HepG2 (cell line): ENCODE measurements around the gene TNNT3. TPM values are rescaled to one million over a fixed set of nuclear protein-coding genes. Genes with fewer than 3 reads are reported as not detected.

Source experiments
- ATAC-seq: fragments of 200-7000 bp; cut with Tn5 transposase; 3 replicates; pipeline ENCODE4 v1.9.1; 2020; ENCODE audit warnings: mild to moderate bottlenecking, moderate library complexity
- BruUV-seq: library from RNA; stranded (reverse); fragments of 400-500 nt; replicated peaks from 2 replicates; lab custom pipeline; 2021; lab: Mats Ljungman, UMichigan
- CTCF ChIA-PET: fragments of 300-600 bp; formaldehyde crosslinking; extraction: SDS; loops from one replicate; lab custom pipeline; 2021; ENCODE audit warnings: low total read pairs, inconsistent platforms, low intra/inter-chr PET ratio; lab: Yijun Ruan, JAX
- POLR2A ChIA-PET: fragments of 350-600 bp; sonication (Branson Sonifier 250); formaldehyde crosslinking; loops from one replicate; lab custom pipeline; 2020; ENCODE audit warnings: antibody characterized with exemption, inconsistent platforms; lab: Yijun Ruan, JAX
- DNase-seq: peaks from one replicate; pipeline ENCODE4 v3.0.0-alpha.2; 2015; ENCODE audit warnings: low spot score
- FAIRE-seq: peaks from 3 replicates; lab custom pipeline; 2011; peaks lifted over from hg19 to GRCh38; lab: Jason Lieb, UNC
- H2AFZ ChIP-seq: one replicate; pipeline ENCODE4 v1.6.1; 2011; ENCODE audit warnings: low read length, inconsistent platforms
- H3K27ac ChIP-seq: fragments of 300-600 bp; 3 replicates; pipeline ENCODE4 v1.8.0; 2011; ENCODE audit warnings: mixed run types, mild to moderate bottlenecking, mixed read lengths, low read length, inconsistent platforms; ENCODE audit not compliant: insufficient read depth; ENCODE audit errors: extremely low read length
- H3K27me3 ChIP-seq, 2 experiments: fragments of 200-600 bp in 1 of 2; 2 replicates in 1 of 2; 3 replicates in 1 of 2; pipeline versions ENCODE4 v1.6.0 to v1.8.0; 2011; ENCODE audit warnings: low read length in 2 of 2, mild to moderate bottlenecking in 2 of 2, moderate library complexity in 2 of 2, inconsistent platforms in 1 of 2; ENCODE audit not compliant: insufficient read depth in 2 of 2, control insufficient read depth in 1 of 2
- H3K36me3 ChIP-seq, 2 experiments: fragments of 200-600 bp in 1 of 2; replicated peaks in 1 of 2; 2 replicates in 1 of 2; 3 replicates in 1 of 2; pipeline versions ENCODE4 v1.5.1 to v1.8.0; 2011; ENCODE audit warnings: low read length in 2 of 2, inconsistent platforms in 1 of 2; ENCODE audit not compliant: insufficient read depth in 2 of 2, control insufficient read depth in 1 of 2
- H3K4me1 ChIP-seq: 2 replicates; pipeline ENCODE4 v1.5.1; 2012; ENCODE audit warnings: low read length, inconsistent platforms; ENCODE audit not compliant: insufficient read depth
- H3K4me2 ChIP-seq: 2 replicates; pipeline ENCODE4 v1.6.0; 2011; ENCODE audit warnings: low read depth, low read length, inconsistent platforms
- H3K4me3 ChIP-seq, 3 experiments: fragments of 200-600 bp in 1 of 3; sonication (generic), shearing (Covaris generic) in 1 of 3; replicated peaks in 1 of 3; 2 replicates each; pipeline ENCODE4 v1.5.1; 2011 to 2016; ENCODE audit warnings: low read length in 3 of 3, inconsistent platforms in 2 of 3, low read depth in 2 of 3, mild to moderate bottlenecking in 2 of 3, control low read depth in 1 of 3, mixed read lengths in 1 of 3; ENCODE audit not compliant: insufficient read depth in 1 of 3
- H3K79me2 ChIP-seq: one replicate; pipeline ENCODE4 v1.6.1; 2011; ENCODE audit warnings: low read length, inconsistent platforms; ENCODE audit not compliant: insufficient read depth
- H3K9ac ChIP-seq: 2 replicates; pipeline ENCODE4 v1.6.0; 2011; ENCODE audit warnings: mild to moderate bottlenecking, low read depth, low read length, inconsistent platforms; ENCODE audit not compliant: insufficient read depth
- H3K9me3 ChIP-seq: 2 replicates; pipeline ENCODE4 v1.5.1; 2012; ENCODE audit warnings: mild to moderate bottlenecking, low read length
- H4K20me1 ChIP-seq: 2 replicates; pipeline ENCODE4 v1.6.0; 2011; ENCODE audit warnings: inconsistent platforms, mild to moderate bottlenecking, low read length, moderate library complexity; ENCODE audit not compliant: insufficient read depth
- FOXM1 ChIP-seq: sonication (generic); formaldehyde crosslinking; IDR thresholded peaks from 2 replicates; pipeline ENCODE4 v1.5.0; 2020; ENCODE audit warnings: missing genetic modification reagents
- SMAD1 ChIP-seq: sonication (generic); formaldehyde crosslinking; IDR thresholded peaks from 2 replicates; pipeline ENCODE4 v1.4.0; 2020; ENCODE audit warnings: missing genetic modification reagents, low read depth, mild to moderate bottlenecking, borderline replicate concordance
- WGBS: methylation state at CpG from one replicate; pipeline ENCODE4 v1.1.6; 2017; ENCODE audit warnings: low lambda C conversion rate; 5-methylcytosine and 5-hydroxymethylcytosine counted together
- in situ Hi-C: cut with HindIII; loops from 2 replicates; pipeline ENCODE4 v1.10.0; 2017; ENCODE audit warnings: low pct_unique_long_range_greater_than_20kb; ENCODE audit not compliant: extremely low pct_ligation_motif_present
- intact Hi-C: fragments of 100-400 bp; cut with micrococcal nuclease; formaldehyde crosslinking; loops from one replicate; pipeline ENCODE4 v1.10.0; 2022; ENCODE audit not compliant: unreplicated experiment
- polyA plus RNA-seq, 8 experiments: library from polyadenylated mRNA; depleted of rRNA in 3 of 8; stranded (reverse) in 7 of 8; unstranded in 1 of 8; fragments of >200 nt; fragmentation: Illumina TruSeq in 4 of 8; extraction: Trizol in 4 of 8; gene quantifications; 2 replicates each; pipeline versions ENCODE4 v1.2.1 to v1.2.3, GENCODE V29; 2011 to 2016; ENCODE audit warnings: low read depth in 4 of 8, missing spikeins in 1 of 8, mixed read lengths in 1 of 8; ENCODE audit not compliant: insufficient read depth in 1 of 8
- total RNA-seq, 5 experiments: library from RNA; depleted of rRNA; stranded (reverse); fragments of >200 nt; fragmentation: Illumina TruSeq; extraction: Trizol; gene quantifications; 2 replicates each; pipeline ENCODE4 v1.2.3, GENCODE V29; 2016; ENCODE audit warnings: low read depth in 1 of 5
- TF ChIP-seq, protein P1 (sequence below): sonication (generic); formaldehyde crosslinking; IDR thresholded peaks from 2 replicates; pipeline ENCODE4 v1.4.0; 2020; ENCODE audit warnings: missing genetic modification reagents; ENCODE audit errors: not compliant biosample characterization
- TF ChIP-seq, protein P2 (sequence below): sonication (generic); formaldehyde crosslinking; IDR thresholded peaks from 2 replicates; pipeline ENCODE4 v1.4.0; 2020; ENCODE audit warnings: missing genetic modification reagents
- TF ChIP-seq, protein P3 (sequence below): IDR thresholded peaks from 2 replicates; pipeline ENCODE4 v1.6.1; 2016; ENCODE audit warnings: low read depth

Gene TNNT3
- total and polyA plus RNA-seq, 2 of the 13 experiments (the other 11 are each of a cell fraction or from before 2014, with no cell fraction given): not detected

DNA sequence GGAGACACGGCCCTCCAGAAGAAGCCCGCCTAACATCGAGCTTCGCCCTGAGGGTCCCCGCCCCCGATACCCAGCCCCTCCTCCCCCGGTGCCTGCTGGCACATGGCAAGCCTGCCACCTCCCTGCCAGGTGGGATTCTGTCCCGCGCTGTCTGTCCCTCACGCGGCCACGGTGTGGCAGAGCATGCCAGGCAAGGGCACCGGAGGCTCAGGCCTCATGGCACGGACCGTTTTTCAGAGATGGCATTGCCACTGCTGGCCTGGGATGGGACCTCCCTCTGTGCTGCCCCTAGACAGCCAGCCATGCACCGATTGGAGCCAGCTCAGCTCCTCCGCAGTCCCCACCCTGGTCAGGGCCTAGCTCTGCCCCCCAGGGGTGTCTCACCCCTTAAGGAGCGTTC, 47.0 kb downstream of the TNNT3 start:
- H3K4me2 ChIP-seq: no peak overlapping the region
- DNase-seq: no peak
- CTCF ChIA-PET: no interaction called here
- in situ Hi-C loops: no loop called here
- H3K9ac ChIP-seq: no peak overlapping the region
- WGBS: no CpG with 5 or more reads among the region's 18 CpGs
- no peaks in the 10 kb centered on the region for H3K79me2 ChIP-seq
- H3K4me3 ChIP-seq: no peak overlapping the region
- no peaks in the 10 kb centered on the region for H3K27me3 ChIP-seq
- BruUV-seq: no TSS peak
- intact Hi-C loops: no loop called here
- H3K9me3 ChIP-seq: no peaks in the 10 kb centered on the region
- FAIRE-seq: no peak
- no peaks in the 10 kb centered on the region for H4K20me1 ChIP-seq
- ATAC-seq: no peak
- no peak overlapping the region for H2AFZ ChIP-seq
- H3K27ac ChIP-seq: no peak overlapping the region
- POLR2A ChIA-PET: interaction anchor here (26.2 kb wide), 1 partner anchor 21 kb away, joined by 720 read pairs; no protein-coding TSS in a partner anchor
- no peaks in the 10 kb centered on the region for H3K36me3 ChIP-seq
- TF ChIP-seq, protein P1, sequence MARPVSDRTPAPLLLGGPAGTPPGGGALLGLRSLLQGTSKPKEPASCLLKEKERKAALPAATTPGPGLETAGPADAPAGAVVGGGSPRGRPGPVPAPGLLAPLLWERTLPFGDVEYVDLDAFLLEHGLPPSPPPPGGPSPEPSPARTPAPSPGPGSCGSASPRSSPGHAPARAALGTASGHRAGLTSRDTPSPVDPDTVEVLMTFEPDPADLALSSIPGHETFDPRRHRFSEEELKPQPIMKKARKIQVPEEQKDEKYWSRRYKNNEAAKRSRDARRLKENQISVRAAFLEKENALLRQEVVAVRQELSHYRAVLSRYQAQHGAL: no peak
- TF ChIP-seq FOXM1 (CRISPR knock-in tag): no peak
- TF ChIP-seq, protein P2, sequence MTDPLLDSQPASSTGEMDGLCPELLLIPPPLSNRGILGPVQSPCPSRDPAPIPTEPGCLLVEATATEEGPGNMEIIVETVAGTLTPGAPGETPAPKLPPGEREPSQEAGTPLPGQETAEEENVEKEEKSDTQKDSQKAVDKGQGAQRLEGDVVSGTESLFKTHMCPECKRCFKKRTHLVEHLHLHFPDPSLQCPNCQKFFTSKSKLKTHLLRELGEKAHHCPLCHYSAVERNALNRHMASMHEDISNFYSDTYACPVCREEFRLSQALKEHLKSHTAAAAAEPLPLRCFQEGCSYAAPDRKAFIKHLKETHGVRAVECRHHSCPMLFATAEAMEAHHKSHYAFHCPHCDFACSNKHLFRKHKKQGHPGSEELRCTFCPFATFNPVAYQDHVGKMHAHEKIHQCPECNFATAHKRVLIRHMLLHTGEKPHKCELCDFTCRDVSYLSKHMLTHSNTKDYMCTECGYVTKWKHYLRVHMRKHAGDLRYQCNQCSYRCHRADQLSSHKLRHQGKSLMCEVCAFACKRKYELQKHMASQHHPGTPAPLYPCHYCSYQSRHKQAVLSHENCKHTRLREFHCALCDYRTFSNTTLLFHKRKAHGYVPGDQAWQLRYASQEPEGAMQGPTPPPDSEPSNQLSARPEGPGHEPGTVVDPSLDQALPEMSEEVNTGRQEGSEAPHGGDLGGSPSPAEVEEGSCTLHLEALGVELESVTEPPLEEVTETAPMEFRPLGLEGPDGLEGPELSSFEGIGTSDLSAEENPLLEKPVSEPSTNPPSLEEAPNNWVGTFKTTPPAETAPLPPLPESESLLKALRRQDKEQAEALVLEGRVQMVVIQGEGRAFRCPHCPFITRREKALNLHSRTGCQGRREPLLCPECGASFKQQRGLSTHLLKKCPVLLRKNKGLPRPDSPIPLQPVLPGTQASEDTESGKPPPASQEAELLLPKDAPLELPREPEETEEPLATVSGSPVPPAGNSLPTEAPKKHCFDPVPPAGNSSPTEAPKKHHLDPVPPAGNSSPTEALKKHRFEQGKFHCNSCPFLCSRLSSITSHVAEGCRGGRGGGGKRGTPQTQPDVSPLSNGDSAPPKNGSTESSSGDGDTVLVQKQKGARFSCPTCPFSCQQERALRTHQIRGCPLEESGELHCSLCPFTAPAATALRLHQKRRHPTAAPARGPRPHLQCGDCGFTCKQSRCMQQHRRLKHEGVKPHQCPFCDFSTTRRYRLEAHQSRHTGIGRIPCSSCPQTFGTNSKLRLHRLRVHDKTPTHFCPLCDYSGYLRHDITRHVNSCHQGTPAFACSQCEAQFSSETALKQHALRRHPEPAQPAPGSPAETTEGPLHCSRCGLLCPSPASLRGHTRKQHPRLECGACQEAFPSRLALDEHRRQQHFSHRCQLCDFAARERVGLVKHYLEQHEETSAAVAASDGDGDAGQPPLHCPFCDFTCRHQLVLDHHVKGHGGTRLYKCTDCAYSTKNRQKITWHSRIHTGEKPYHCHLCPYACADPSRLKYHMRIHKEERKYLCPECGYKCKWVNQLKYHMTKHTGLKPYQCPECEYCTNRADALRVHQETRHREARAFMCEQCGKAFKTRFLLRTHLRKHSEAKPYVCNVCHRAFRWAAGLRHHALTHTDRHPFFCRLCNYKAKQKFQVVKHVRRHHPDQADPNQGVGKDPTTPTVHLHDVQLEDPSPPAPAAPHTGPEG (CRISPR knock-in tag): no peak
- TF ChIP-seq SMAD1: no peak
- TF ChIP-seq, protein P3, sequence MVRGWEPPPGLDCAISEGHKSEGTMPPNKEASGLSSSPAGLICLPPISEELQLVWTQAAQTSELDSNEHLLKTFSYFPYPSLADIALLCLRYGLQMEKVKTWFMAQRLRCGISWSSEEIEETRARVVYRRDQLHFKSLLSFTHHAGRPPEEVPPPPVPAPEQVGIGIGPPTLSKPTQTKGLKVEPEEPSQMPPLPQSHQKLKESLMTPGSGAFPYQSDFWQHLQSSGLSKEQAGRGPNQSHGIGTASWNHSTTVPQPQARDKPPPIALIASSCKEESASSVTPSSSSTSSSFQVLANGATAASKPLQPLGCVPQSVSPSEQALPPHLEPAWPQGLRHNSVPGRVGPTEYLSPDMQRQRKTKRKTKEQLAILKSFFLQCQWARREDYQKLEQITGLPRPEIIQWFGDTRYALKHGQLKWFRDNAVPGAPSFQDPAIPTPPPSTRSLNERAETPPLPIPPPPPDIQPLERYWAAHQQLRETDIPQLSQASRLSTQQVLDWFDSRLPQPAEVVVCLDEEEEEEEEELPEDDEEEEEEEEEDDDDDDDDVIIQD: no peak
- no peaks in the 10 kb centered on the region for H3K4me1 ChIP-seq
